UCSD-AML1 (cell line): ENCODE data around the gene ANKRD42.

Experiments
- DNase-seq: peaks from one replicate; lab custom pipeline; 2025; ENCODE audit not compliant: unreplicated experiment; lab: John Stamatoyannopoulos, UW

Gene ANKRD42

DNA sequence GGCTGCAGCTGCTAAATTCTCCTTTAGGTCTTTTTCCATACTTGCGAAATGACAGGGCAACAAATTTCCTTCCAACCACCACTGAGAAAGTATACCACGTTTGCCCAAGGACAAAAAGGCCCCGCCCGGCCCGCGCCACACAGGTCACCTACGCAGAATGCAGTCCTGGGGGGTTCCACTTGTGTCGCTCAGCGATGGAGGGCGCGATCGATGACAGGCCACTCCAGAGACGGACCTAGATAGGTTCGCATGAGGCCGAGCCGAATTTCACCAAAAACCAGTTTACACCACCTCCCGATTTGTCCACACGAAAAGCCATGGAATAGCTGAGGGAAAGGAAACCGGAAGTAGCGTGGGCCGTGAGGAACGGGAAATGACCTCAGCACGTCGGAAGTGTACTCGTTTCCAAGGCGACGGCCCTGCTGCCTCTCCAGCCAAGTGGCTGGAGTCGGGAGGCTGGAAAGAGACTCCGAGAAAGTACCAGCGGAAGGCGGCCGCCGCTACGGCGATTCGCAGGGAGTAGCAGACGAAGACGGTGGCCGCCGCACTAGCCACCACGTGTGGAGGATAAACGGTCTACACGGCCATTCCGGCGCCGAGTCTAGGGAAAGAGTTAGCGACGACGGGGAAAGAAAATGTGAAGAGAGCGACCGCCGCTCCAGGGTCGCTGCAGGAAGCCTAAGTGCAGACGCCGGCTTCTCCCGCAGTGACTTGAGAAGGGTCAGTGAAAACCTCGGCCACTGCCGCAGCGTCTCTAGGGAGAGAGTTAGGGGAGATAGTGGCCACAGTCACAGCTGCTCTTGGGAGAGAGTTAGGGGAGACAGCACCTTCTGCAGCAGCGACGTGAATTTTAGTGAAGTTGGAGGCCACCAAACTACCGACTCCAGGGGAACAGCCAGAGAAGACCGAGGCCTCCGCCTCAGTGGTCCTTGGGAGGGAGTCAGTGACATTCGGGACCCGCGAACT lies at the start of gene ANKRD42:
ANKRD42 (plus strand) TSS at position 398 of the 966 bp plus-strand sequence. CDS start 959 bp downstream, outside the sequence.
- peak; percentile 88 for DNase-seq

DNA sequence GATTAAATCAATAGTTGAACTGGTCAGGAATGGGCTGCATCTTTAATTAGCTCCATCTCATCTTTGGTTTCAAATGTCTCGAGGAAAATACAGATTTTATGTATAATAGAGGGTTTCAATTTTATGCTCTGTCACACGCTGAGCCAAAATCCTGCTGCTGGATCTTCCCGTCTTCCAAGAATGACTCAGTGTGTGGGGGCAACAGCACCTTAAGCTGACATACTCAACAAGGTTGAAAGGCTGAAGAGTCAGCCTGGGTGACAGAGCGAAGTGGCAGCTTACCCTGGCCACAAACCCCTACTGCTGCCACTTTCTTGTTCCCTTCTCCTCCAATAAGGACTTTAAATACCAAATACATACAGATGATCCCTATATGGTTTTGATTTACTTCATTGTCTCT lies 45.6 kb upstream of the ANKRD42 start:
- no peak for DNase-seq

DNA sequence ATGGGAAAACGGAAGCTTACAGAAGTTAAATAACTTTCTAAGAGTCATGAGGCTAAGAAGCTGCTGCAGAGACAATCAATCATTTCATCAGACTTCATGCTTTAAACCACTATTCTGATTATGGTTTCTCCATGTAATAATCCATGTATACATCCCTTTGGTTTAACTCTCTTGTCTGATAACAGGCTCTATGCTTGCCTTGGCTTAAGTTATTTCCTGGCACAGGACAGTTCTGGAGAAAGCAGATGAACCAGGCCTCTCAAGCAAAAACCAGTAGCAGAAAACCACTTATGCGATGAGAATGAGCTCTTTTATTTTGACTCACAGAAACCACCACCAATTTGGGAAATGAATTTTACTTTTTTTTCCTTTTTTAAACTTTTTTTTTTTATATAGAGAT lies 43.1 kb upstream of the ANKRD42 start:
- DNase-seq = no peak

DNA sequence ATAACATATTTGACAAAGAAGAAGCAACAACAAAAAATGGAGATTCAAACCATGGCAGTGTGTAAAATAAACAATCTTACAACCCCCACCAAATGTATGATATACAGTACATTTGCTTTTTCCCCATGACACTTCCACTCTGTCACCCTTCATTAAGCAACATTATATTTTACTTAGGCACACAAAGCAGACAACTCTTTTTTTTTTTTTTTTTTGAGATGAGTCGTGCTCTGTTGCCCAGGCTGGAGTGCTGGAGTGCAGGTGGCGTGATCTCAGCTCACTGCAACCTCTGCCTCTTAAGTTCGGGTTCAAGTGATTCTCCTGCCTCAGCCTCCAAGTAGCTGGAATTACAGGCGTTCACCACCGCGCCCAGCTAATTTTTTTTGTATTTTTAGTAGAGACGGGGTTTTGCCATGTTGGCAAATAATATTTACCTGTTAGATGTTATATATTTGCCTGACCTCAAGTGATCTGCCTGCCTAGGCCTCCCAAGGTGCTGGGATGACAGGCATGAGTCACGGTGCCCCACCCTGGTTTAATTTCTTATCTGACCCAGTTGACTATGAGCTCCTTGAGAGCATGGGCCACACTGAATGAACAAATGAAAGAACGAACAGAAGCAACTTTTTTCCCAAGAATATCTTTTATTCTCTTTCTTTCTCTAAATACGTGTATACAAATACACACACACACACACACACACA lies 42.1 kb upstream of the ANKRD42 start:
- DNase-seq = no peak

DNA sequence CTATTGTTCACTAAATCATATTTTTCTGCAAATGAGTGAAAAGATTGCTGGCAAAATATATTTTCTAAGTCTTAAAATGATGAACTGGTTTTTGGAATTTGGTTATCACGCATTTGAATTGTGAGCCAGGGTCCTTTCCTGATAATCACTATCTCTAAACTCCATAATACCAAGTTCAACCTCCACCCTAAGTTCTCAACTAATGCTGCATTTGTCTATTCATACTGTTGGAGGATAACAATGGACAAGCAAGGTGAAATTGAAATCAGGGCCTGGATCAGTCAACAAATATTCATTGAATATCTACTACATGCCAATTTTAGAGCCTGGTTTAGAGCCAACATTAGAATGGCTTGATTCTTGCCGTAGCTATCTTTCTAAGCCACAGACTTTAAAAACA lies 41.2 kb upstream of the ANKRD42 start:
- DNase-seq = no peak

DNA sequence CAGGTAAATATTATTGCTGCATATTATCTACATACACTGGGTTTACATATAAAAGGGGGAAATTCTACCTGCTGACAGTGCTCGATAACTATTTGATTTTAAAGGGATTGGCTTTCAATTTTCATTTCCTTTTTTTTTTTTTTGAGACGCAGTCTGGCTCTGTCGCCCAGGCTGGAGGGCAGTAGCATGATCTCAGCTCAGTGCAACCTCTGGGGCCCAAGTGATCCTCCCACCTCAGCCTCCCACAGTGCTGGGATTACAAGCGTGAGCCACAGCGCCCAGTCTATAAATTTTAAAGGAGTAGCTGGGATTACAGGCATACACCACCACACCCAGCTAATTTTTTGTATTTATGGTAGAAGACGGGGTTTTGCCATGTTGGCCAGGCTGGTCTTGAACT lies 39.7 kb upstream of the ANKRD42 start:
- DNase-seq = no peak

DNA sequence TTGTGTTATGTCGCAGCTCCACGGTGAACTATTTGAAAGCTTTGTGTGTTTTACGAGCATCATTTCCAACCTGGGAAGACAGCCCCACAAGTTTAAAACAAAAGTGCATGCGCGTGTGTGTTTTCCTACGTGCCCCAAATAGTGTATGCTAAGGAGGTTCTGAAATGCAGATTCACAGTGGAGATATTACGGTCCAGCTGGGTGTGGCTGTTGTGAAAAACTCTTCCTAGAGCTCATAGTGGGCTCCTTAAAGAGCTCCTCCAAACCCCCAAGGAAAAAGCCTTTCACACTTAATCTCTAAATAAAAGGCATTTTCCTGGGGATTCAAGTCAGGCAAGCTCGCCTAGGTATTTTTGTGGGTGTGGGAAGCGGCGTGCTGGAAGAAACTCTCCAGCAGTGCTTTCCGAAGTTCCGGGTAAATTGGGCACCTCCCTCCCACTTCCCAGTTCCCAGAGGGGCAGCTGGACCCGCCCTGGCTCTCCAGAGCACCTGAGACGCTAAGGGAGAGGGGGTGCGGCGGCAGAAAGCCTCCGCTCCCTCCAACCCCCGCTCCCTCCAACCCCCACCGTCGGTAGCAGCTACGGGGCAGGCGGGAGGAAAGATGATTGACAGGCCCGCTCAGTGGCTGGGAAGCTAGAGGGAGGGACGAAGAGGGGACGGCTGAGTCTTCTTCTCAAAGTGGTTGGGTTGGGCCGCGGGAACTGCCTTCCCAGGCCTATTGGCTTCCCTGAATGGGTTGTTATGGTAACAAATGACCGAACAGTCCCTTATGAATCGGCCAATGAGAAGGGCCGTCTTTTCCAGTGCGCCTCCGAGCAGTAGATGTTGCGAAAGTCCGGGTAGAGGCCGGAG lies 37.1 kb upstream of the ANKRD42 start:
- peak; percentile 98 for DNase-seq

DNA sequence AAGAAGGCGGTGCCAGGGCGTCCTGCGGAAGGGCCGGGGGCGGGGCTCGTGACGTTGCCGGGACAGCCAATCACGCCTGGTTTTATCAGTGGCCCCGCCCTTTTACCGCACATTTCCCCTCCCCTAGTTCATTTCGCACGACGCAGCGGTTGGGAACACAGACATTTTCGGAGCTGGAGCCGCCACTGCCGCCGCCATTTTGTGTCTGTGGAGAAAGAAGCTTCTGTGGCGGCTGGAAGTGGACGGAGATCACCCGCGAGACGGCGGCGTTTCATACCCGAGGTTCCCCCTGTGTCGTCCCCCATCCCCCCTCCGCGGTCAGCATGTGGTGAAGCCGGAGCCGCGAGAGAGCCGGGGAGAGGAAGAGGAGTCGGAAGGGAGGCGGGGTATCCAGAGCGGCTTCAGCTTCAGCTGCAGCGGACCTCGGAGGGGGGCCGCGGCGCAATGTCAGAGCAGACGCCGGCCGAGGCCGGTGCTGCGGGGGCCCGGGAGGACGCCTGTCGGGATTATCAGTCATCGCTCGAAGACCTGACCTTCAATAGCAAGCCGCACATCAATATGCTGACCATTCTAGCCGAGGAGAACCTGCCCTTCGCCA lies 36.4 kb upstream of the ANKRD42 start, which contains the start of gene PCF11:
PCF11 (plus strand) TSS at position 136 of the 598 bp plus-strand sequence; CDS start at position 445, 309 bp downstream.
- no peak for DNase-seq

DNA sequence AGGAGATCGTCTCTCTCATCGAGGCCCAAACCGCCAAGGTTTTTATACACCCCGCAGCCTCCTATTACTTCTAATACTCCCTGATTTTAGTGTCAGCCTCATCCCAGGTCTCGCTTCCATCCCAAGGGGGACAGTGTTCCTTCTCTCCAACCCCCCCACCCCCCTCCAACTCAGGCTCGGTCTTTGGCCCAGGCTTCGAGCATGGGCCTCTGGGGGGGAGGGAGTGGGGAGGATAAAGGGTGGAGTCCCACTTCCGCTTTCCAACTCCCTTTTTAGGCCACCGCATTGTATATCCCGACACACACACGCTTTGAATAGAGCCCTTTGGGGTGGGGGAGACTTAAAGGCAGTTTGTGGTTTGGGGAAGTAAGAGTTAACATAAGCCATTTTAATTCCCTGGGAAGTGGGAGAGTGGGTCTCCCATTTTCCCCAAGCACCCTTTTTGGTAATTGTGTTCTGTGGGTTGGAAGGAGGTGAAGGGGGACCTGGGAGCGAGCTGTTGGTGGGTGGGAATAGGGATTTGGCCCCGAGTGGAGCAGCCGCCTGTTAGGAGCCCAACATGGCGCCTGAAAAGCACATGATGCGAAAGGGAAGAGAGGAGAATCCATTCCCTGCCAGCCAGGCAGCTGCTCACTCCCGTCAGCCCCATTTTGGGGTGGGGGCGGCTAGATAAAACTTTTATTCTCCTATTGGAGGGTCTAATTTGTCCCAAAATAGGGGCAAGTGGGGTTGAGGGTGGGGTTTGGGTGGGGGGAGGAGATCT lies 35.7 kb upstream of the ANKRD42 start:
- peak; percentile 66 for DNase-seq

DNA sequence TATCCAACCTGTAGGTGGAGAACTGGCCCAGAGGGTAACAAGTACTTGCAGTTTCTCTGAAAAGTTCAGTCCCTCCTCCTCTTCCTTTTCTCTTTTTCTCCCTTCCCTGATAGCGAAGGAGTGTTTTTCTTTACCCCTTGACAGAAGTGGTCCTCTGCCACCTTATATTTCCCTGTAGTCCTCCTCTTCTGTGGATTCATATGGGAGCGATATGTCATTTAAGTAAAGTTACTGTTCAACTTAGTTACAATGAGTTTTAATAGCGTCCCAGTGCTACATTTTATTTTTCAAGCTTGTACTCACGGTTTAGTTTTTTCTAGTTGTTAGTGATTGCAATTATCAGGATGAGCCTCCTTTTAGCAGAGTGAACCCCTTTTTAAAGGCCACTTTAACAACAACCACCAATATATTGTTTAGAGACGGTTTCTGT lies 35.1 kb upstream of the ANKRD42 start:
- no peak for DNase-seq

DNA sequence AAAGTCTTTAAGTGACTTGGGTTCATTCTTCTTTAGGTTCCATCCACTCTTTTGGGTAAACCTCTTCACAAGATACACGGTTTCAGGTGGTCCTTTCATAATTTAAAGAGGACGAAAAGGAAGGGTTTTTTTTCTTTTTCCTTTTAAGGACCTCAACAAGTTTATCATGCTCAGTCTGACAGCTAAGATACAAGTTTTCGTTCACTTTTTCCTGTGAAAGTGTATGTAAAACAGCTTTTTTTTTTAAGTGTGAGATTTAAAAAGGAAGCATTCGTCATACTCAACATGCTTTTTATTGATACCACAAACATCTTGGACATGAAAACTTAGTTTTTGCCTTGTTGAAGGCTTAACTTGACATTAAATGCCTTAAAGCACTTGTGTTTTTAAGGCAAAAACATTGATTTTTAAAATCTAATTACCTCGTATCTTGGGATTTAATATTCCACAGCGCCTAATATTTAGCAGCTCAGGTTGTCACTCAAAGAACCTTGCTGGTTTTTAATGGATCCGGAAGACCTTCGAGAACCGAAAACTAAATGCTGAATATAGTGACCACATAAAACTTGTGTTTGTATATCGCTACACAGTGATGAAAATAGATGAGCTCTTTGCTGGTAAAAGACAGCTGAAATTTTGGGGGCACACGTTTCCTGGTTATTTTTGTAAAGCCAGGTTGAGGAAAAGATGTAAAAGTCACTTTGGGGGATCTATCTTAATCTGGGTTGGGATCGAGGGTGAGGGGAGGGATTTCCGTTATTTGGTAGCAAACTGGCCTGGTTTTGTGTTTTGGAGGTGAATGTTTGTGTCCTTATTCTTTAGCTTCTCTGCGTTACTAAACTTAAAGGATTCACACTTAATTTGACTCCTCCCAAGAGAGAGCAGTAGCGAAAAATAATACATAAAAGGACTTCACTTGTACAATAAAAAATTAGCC lies 34.3 kb upstream of the ANKRD42 start:
- no peak for DNase-seq

DNA sequence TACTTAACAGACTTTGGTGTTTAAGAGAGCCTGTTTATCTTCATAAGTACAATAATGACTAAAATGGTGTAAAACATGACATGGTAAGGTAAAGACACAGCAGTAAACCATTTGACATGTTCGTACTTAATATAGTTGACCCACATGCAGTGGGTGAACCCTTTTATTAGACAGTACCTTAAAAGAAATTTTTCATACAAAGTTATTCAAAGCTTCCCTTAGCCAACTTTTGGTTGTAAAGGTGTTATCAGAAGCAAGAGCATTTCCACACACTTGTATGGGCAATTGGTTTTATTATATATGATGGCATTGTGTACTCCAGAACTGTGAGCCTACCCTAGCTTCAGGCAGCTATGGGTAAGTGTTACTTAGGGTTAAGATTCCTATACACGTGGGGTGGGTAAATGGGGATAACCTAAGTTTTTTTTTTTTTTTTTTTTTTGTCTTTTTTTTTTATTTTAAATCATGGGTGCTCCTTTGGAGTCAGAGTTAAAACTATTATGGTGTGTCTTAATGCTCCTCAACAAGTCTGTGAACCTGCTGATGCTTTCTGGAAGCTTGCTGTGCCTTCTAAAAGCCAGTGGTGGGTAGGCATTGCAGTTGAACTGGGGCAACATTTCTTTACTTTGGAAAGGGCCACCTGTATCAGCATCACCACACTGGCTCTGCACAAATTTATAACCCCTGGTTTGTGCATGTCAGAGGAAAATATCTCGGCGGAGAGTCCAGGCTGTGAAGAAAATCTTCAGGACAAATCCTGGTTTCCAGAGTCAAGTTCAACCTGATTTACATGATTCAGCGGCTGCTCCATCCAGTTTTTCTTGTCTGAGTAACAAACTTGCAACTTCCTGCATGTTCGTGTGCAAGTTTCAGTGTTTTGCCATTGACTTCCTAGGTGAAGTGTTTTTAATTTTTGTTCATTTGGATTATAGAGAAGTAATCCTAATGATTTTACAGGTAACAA lies 33.3 kb upstream of the ANKRD42 start:
- DNase-seq = peak; percentile 9

DNA sequence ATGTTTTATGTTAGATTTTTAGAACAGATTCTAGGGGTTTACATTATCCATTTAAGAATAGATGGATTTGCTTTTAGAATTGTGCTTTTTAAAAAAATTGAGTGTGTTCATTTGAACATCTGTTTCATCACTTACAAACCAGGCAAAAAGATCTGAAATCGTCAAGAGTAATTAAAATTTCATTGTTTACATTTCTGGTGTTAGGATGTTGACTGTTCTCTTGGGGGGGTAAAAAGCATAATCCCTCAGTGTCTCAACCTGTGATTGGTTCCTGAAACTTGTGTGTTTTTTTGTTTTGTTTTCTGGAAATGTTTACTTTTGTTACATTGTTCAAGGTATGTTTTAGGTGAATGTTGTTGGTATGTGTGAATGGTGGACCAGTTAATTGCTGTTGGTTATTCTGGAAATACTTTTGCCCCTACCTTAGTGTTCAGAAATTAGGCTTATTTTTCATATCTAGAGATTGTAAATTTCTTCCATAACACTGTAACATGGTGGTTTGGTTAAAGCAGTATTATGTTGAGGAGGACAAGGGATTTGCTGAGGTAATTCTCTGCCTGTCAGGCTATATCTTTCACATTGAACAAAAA lies 31.8 kb upstream of the ANKRD42 start:
- DNase-seq = no peak

DNA sequence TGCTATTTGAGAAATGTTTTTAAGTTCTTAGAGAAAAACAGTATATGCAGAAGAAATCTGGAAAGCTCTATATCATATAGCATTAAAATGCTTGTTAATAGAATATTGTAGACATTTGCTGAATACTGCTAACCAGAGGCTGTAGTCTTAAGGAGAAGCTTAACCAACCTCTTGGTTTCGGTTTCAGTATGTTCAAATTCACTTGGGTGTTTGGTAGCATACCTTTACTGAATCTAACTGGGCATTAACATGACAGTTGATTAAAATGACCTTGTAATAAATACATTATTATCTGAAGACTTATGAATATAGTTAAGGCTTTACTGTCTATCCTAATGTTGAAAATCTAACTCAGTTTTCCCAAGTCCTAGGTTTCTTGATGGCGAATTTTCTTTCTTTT lies 31.1 kb upstream of the ANKRD42 start:
- DNase-seq = no peak

DNA sequence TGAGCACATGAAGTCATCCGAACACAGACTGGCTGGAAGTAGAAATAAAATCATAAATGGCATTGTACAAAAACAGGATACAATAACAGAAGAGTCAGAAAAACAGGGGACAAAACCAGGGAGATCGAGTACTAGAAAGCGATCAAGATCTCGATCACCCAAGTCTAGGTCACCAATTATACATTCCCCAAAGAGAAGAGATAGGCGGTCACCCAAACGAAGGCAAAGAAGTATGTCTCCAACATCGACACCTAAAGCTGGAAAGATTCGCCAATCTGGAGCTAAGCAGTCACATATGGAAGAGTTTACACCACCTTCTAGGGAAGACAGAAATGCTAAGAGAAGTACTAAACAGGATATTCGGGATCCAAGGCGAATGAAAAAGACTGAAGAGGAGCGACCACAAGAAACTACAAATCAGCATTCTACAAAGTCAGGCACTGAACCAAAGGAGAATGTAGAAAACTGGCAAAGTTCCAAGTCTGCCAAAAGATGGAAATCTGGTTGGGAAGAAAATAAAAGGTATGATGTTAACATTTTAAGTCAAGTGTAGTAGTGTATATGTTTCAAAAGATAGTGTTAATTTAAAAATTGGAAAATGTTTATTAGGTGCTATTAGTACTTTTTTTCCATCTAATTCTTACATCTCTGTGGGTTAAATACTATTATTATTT lies 27.2 kb upstream of the ANKRD42 start:
- no peak for DNase-seq

DNA sequence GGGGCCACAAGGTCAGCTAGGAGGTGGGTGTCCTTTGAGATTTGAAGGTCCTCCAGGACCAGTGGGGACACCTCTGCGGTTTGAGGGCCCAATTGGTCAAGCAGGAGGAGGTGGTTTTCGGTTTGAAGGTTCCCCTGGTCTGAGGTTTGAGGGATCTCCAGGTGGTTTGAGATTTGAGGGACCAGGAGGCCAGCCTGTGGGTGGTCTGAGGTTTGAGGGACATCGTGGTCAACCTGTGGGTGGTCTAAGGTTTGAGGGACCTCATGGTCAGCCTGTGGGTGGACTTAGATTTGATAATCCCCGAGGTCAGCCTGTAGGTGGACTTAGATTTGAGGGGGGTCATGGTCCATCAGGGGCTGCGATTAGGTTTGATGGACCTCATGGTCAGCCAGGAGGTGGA lies 24.8 kb upstream of the ANKRD42 start:
- DNase-seq = peak; percentile 13

DNA sequence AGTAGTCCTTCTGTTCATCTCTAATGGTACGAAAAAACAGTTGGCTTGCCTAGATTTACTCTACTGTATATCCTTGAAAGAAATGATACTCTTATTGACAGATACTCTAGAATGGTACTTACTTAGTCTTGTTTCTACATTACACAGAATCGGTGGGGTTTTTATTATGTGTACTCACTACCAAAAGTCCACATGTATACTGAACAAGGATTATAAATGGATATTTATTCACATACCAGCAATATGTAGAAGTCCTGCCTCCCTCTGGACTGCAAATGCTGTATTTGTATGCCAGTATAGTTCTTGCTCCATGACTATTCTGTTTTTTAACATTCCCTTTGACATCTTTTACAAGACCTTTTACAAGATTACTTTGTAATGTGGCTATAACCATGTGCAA lies 22.6 kb upstream of the ANKRD42 start:
- DNase-seq = no peak
